ENCODE results near the gene FADS2. TPM values are rescaled to one million over a fixed set of nuclear protein-coding genes. Genes with fewer than 3 reads are reported as not detected.

The FADS2 gene
- total and polyA plus RNA-seq, 7 donors = 3.6 to 50.2 (median 21.7) TPM

DNA sequence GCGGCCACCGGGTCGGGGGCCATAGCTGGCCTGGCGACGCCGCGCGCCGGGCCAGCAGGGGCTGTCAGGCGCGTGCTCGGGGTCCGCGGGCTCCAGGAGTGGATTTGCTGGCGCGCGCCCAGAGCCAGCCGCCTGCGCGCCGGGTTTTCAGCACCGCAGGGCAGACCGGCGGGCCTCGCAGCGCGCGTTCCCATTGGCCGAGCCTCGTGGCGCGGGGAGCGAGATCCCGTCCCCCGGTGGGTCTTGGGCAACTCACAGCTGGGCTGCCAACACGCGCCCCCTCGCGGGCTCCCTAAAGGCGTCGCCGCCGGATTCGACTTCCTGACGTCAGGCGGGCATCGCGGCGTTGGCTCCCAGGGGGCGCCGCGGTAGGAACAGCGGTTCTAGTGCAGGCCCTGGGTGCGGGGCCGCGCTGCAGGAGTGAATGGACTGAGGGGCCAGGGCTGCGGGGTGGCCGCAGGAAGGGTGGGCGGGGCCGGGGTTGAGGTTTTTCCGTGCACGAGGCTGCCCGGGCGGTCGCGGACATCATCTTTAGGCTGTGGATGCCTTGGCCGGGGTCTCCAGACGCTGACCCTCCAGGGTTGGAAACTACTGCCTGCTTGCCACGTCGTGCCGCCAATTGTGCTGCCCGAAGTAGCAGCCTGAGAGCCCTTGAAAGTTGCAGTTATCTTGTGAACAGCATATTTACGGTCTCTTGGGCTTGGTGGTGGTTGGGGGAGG lies 11.2 kb upstream of the FADS2 start, which contains the start of gene FADS1:
Gene FADS1, minus strand, starts transcription at position 268 of the 720 bp plus-strand sequence. Its CDS starts 74 bp downstream, at position 194.
- intact Hi-C loops (cut with DNase I) = loop anchor here (5.0 kb wide), 1 partner anchor 75 kb away; the partner anchor contains the start of gene FADS3
- 1% methylated on average over 73 of the region's 73 CpGs for WGBS, 2 donors

DNA sequence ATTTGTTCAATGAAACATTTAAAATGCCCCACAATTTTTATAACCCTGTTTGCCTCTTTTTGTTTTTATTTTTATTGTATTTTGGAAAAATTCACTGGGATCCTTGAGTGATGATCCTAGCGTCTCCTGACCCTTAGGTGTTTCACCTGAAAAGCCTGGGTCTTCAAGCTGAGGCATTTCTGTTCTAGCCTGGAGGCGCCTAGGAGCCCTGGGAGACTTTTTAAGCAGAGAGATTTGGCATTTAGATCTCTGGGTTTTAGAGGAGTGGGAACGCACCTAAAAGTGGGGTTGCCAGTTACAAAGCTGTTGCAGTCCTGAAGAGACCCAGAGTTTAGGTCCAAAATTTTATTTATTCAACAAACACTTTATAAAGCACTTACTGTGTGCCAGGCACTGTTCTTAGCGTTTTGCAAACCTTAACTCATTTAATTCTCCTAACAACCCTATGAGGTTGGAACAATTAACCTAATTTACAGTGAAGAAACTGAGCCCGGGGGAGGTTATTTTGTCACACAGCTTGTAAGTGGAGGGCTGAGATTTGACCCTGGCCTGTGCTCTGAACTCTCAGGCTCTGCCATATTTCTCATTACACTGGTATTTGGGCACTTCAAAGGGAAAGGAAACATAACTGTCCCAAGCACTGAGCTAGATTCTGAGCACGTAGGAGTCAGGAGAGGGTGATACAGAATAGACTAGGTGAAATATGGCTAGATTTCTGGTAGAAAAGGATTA lies 10.5 kb upstream of the FADS2 start:
- TF ChIP-seq EP300 (IDR thresholded peaks at IDR 0.05) = no peak
- no peak for TF ChIP-seq POLR2AphosphoS5 (IDR thresholded peaks at IDR 0.05)
- no peak for TF ChIP-seq POLR2A (IDR thresholded peaks at IDR 0.05)
- TF ChIP-seq, protein P1, sequence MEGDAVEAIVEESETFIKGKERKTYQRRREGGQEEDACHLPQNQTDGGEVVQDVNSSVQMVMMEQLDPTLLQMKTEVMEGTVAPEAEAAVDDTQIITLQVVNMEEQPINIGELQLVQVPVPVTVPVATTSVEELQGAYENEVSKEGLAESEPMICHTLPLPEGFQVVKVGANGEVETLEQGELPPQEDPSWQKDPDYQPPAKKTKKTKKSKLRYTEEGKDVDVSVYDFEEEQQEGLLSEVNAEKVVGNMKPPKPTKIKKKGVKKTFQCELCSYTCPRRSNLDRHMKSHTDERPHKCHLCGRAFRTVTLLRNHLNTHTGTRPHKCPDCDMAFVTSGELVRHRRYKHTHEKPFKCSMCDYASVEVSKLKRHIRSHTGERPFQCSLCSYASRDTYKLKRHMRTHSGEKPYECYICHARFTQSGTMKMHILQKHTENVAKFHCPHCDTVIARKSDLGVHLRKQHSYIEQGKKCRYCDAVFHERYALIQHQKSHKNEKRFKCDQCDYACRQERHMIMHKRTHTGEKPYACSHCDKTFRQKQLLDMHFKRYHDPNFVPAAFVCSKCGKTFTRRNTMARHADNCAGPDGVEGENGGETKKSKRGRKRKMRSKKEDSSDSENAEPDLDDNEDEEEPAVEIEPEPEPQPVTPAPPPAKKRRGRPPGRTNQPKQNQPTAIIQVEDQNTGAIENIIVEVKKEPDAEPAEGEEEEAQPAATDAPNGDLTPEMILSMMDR (IDR thresholded peaks at IDR 0.05) = no peak
- 65 to 80% methylated on average over 6 of the region's 6 CpGs for WGBS, 2 donors
- intact Hi-C loops (cut with DNase I) = loop anchor here (5.0 kb wide), 1 partner anchor 75 kb away; the partner anchor contains the start of gene FADS3
- DNase-seq = no peak
- Histone ChIP-seq H3K4me3 (peak overlapping the region; percentile 53 to 77 (median 65)), H3K9me3 (no peaks in the 10 kb centered on the region), H3K4me1 (peaks cover 0 to 22% (median 16%) of the 10 kb centered on the region in 4 donors), H3K27me3 (no peaks in the 10 kb centered on the region), H3K27ac (peak overlapping the region; percentile 90 to 95 (median 94)), H3K36me3 (peaks cover 0 to 3% (median 0%) of the 10 kb centered on the region in 4 donors)

More for the DNA sequence above, 11.2 kb upstream of the FADS2 start, which contains the start of gene FADS1:
- Histone ChIP-seq H3K27me3 (no peaks in the 10 kb centered on the region), H3K36me3 (peaks cover 0 to 10% (median 2%) of the 10 kb centered on the region in 4 donors), H3K9me3 (no peaks in the 10 kb centered on the region), H3K27ac (peak within 1 kb of the TSS; percentile 90 to 95 (median 94)), H3K4me3 (peak within 1 kb of the TSS; percentile 53 to 77 (median 65)), H3K4me1 (peaks cover 0 to 22% (median 16%) of the 10 kb centered on the region in 4 donors)
- TF ChIP-seq, protein P1 (IDR thresholded peaks at IDR 0.05) = peak in 2 of 4 experiments; percentile 32 to 48
- peak in 2 of 4 donors; percentile 25 to 29 for TF ChIP-seq EP300 (IDR thresholded peaks at IDR 0.05)
- peak; percentile 39 to 83 (median 68) for TF ChIP-seq POLR2AphosphoS5 (IDR thresholded peaks at IDR 0.05)
- peak in 1 of 2 donors; percentile 6 for TF ChIP-seq POLR2A (IDR thresholded peaks at IDR 0.05)
- peak; percentile 96 for DNase-seq

DNA sequence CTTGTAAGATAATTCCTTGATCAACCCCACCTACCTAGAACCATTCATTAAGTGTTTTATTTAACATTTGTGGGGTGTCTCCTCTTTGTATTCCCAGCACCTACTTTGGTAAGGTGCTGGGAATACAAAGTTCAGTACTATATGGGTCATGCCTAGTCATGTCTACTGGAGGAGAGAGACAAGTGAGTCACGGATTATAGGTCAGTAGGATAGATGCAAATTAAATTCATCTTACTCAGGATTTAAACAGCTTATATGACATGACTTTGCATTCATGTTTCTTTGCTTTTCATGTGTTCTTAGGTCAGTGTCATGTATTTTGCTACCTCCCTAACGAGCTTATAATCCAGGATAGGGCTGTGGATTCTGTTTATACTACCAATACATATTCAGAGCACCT lies 7.9 kb upstream of the FADS2 start:
- peaks cover 0 to 22% (median 13%) of the 10 kb centered on the region in 4 donors for H3K4me1 ChIP-seq
- 48 to 70% methylated on average over 2 of the region's 2 CpGs for WGBS, 2 donors
- intact Hi-C loops (cut with DNase I) = no loop called here
- no peaks in the 10 kb centered on the region for H3K36me3 ChIP-seq
- H3K27me3 ChIP-seq = no peaks in the 10 kb centered on the region
- TF ChIP-seq EP300 (IDR thresholded peaks at IDR 0.05) (no peak), POLR2AphosphoS5 (IDR thresholded peaks at IDR 0.05) (no peak), POLR2A (IDR thresholded peaks at IDR 0.05) (no peak)
- TF ChIP-seq, protein P1 (IDR thresholded peaks at IDR 0.05) = no peak
- no peak for DNase-seq
- H3K9me3 ChIP-seq = no peaks in the 10 kb centered on the region
- no peak overlapping the region for H3K27ac ChIP-seq
- H3K4me3 ChIP-seq = no peak overlapping the region

- no peak for TF ChIP-seq EP300 (IDR thresholded peaks at IDR 0.05)
- TF ChIP-seq, protein P1 (IDR thresholded peaks at IDR 0.05) = no peak
- TF ChIP-seq POLR2A (IDR thresholded peaks at IDR 0.05) = no peak
- no peak for TF ChIP-seq POLR2AphosphoS5 (IDR thresholded peaks at IDR 0.05)
- Histone ChIP-seq H3K27ac (peak overlapping the region; percentile 80 to 86 (median 80)), H3K4me3 (peak overlapping the region; percentile 22 to 71 (median 56)), H3K9me3 (no peaks in the 10 kb centered on the region), H3K36me3 (no peaks in the 10 kb centered on the region), H3K4me1 (peaks cover 0 to 54% (median 43%) of the 10 kb centered on the region in 4 donors), H3K27me3 (no peaks in the 10 kb centered on the region)
- intact Hi-C loops (cut with DNase I) = no loop called here
- 19 to 36% methylated on average over 23 of the region's 23 CpGs for WGBS, 2 donors
- DNase-seq = no peak
Measured at GRCh38 chr11:61826930-61827570, 1.1 kb upstream of the FADS2 start.
